Astrocyte (in vitro differentiated cells and primary cell): ENCODE results near the gene SLC16A10. TPM values are rescaled to one million over a fixed set of nuclear protein-coding genes. Genes with fewer than 3 reads are reported as not detected.

Experiments
- DNase-seq: peaks from one replicate; pipeline ENCODE4 v3.0.0-alpha.2; 2010; ENCODE audit warnings: low read depth
- FAIRE-seq: peaks from 2 replicates; lab custom pipeline; 2011; peaks lifted over from hg19 to GRCh38; lab: Jason Lieb, UNC
- H2AFZ ChIP-seq: 2 replicates; pipeline ENCODE4 v1.6.0; 2012; ENCODE audit warnings: low read depth, low read length, inconsistent platforms
- H3K27ac ChIP-seq: 2 replicates; pipeline ENCODE4 v1.5.1; 2011; ENCODE audit warnings: low read depth, low read length, inconsistent platforms
- H3K27me3 ChIP-seq: 2 replicates; pipeline ENCODE4 v1.6.0; 2011; ENCODE audit warnings: low read length, inconsistent platforms; ENCODE audit not compliant: insufficient read depth
- H3K36me3 ChIP-seq: 2 replicates; pipeline ENCODE4 v1.5.1; 2011; ENCODE audit warnings: low read length, inconsistent platforms; ENCODE audit not compliant: insufficient read depth
- H3K4me1 ChIP-seq: 2 replicates; pipeline ENCODE4 v1.5.1; 2011; ENCODE audit warnings: low read length, inconsistent platforms; ENCODE audit not compliant: insufficient read depth
- H3K4me2 ChIP-seq: 2 replicates; pipeline ENCODE4 v1.6.0; 2012; ENCODE audit warnings: low read length, inconsistent platforms
- H3K4me3 ChIP-seq: 2 replicates; pipeline ENCODE4 v1.5.1; 2011; ENCODE audit warnings: low read depth, mild to moderate bottlenecking, low read length, inconsistent platforms; ENCODE audit not compliant: insufficient read depth
- H3K79me2 ChIP-seq: 2 replicates; pipeline ENCODE4 v1.6.0; 2012; ENCODE audit warnings: mild to moderate bottlenecking, low read length, inconsistent platforms; ENCODE audit not compliant: insufficient read depth
- H3K9ac ChIP-seq: 2 replicates; pipeline ENCODE4 v1.6.0; 2012; ENCODE audit warnings: mild to moderate bottlenecking, low read length, inconsistent platforms
- H3K9me3 ChIP-seq: 2 replicates; pipeline ENCODE4 v1.5.1; 2012; ENCODE audit warnings: low read depth, mild to moderate bottlenecking, low read length, inconsistent platforms; ENCODE audit not compliant: insufficient read depth
- H4K20me1 ChIP-seq: 2 replicates; pipeline ENCODE4 v1.6.0; 2012; ENCODE audit warnings: low read length, inconsistent platforms; ENCODE audit not compliant: insufficient read depth
- H3K27ac Mint-ChIP-seq: one replicate; pipeline ENCODE4 v1.8.0; 2021; ENCODE audit warnings: mild to moderate bottlenecking, mixed read lengths; ENCODE audit not compliant: unreplicated experiment
- H3K27me3 Mint-ChIP-seq: one replicate; pipeline ENCODE4 v1.8.0; 2021; ENCODE audit warnings: low read depth, mixed read lengths; ENCODE audit not compliant: unreplicated experiment
- H3K36me3 Mint-ChIP-seq: one replicate; pipeline ENCODE4 v1.8.0; 2021; ENCODE audit warnings: low read depth, mixed read lengths; ENCODE audit not compliant: unreplicated experiment
- H3K4me1 Mint-ChIP-seq: one replicate; pipeline ENCODE4 v1.8.0; 2021; ENCODE audit warnings: low read depth, mixed read lengths; ENCODE audit not compliant: unreplicated experiment
- H3K4me3 Mint-ChIP-seq: one replicate; pipeline ENCODE4 v1.8.0; 2021; ENCODE audit warnings: mild to moderate bottlenecking, moderate library complexity, mixed read lengths; ENCODE audit not compliant: unreplicated experiment
- H3K9me3 Mint-ChIP-seq: one replicate; pipeline ENCODE4 v1.8.0; 2021; ENCODE audit warnings: mild to moderate bottlenecking, mixed read lengths; ENCODE audit not compliant: unreplicated experiment
- CTCF ChIP-seq: IDR thresholded peaks from 2 replicates; pipeline ENCODE4 v1.5.1; 2011; ENCODE audit warnings: low read depth, mild to moderate bottlenecking, inconsistent platforms, low read length, moderate library complexity; ENCODE audit not compliant: insufficient read depth
- EZH2 ChIP-seq: IDR thresholded peaks from 2 replicates; pipeline ENCODE4 v1.6.1; 2012; ENCODE audit warnings: mild to moderate bottlenecking, low read length, inconsistent platforms; ENCODE audit not compliant: insufficient read depth
- total RNA-seq: library from RNA; stranded (reverse); gene quantifications from 2 replicates; pipeline ENCODE4 v1.2.1, GENCODE V29; 2021

SLC16A10 gene
- total RNA-seq, 1 donor from 2014 or later: 0.18 TPM

GRCh38 chr6:111072801-111073360 is 14.4 kb upstream of the SLC16A10 start:
- H3K4me3 Mint-ChIP-seq: no peak overlapping the region
- Histone ChIP-seq H3K36me3 (no peaks in the 10 kb centered on the region), H3K9me3 (no peaks in the 10 kb centered on the region), H3K4me3 (no peak overlapping the region), H3K27ac (no peak overlapping the region), H3K9ac (no peak overlapping the region), H2AFZ (no peak overlapping the region), H3K4me2 (no peak overlapping the region), H3K27me3 (peaks cover 6% of the 10 kb centered on the region), H4K20me1 (no peaks in the 10 kb centered on the region), H3K4me1 (no peaks in the 10 kb centered on the region), H3K79me2 (no peaks in the 10 kb centered on the region)
- no peaks in the 10 kb centered on the region for H3K9me3 Mint-ChIP-seq
- no peak for FAIRE-seq
- no peak for DNase-seq
- H3K4me1 Mint-ChIP-seq: no peaks in the 10 kb centered on the region
- no peak overlapping the region for H3K27ac Mint-ChIP-seq
- H3K27me3 Mint-ChIP-seq: peaks cover 23% of the 10 kb centered on the region
- TF ChIP-seq EZH2 (no peak), CTCF (no peak)
- no peaks in the 10 kb centered on the region for H3K36me3 Mint-ChIP-seq

DNA sequence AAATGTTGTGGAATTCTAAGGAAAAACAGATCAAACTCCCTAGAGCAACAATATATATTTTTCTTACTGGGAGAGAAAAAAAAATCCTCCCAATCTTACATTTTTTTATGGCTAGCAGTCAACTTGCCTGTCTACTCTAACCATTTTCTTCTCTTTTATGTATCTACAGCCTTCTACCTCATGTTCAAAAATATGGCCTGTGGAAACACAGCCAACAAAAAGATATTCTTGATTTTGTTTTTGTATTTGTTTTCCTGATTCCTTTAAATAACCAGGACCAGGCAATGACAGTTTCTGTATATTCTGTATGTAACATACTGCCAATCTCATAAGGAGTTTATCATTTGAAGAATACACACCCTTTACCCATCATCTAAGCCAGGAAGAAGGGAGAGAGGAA is 13.0 kb upstream of the SLC16A10 start:
- Histone ChIP-seq H4K20me1 (no peaks in the 10 kb centered on the region), H3K4me1 (no peaks in the 10 kb centered on the region), H3K4me2 (no peak overlapping the region), H3K79me2 (no peaks in the 10 kb centered on the region), H3K27me3 (peaks cover 6% of the 10 kb centered on the region), H3K9me3 (no peaks in the 10 kb centered on the region), H3K36me3 (no peaks in the 10 kb centered on the region), H3K9ac (no peak overlapping the region), H2AFZ (no peak overlapping the region), H3K4me3 (no peak overlapping the region), H3K27ac (no peak overlapping the region)
- H3K4me3 Mint-ChIP-seq: no peak overlapping the region
- DNase-seq: no peak
- H3K27me3 Mint-ChIP-seq: peaks cover 19% of the 10 kb centered on the region
- FAIRE-seq: no peak
- no peak for TF ChIP-seq EZH2
- TF ChIP-seq CTCF: no peak
- no peak overlapping the region for H3K27ac Mint-ChIP-seq
- H3K9me3 Mint-ChIP-seq: peaks cover 2% of the 10 kb centered on the region
- H3K4me1 Mint-ChIP-seq: no peaks in the 10 kb centered on the region
- H3K36me3 Mint-ChIP-seq: no peaks in the 10 kb centered on the region

- H3K4me1 Mint-ChIP-seq: no peaks in the 10 kb centered on the region
- no peaks in the 10 kb centered on the region for H3K9me3 ChIP-seq
- no peak overlapping the region for H3K4me3 Mint-ChIP-seq
- no peak overlapping the region for H3K4me2 ChIP-seq
- no peak overlapping the region for H2AFZ ChIP-seq
- no peaks in the 10 kb centered on the region for H4K20me1 ChIP-seq
- H3K27ac Mint-ChIP-seq: no peak overlapping the region
- no peaks in the 10 kb centered on the region for H3K36me3 Mint-ChIP-seq
- H3K9me3 Mint-ChIP-seq: peaks cover 2% of the 10 kb centered on the region
- H3K4me3 ChIP-seq: no peak overlapping the region
- no peak overlapping the region for H3K27ac ChIP-seq
- no peaks in the 10 kb centered on the region for H3K36me3 ChIP-seq
- peaks cover 19% of the 10 kb centered on the region for H3K27me3 Mint-ChIP-seq
- no peak for FAIRE-seq
- H3K4me1 ChIP-seq: no peaks in the 10 kb centered on the region
- no peaks in the 10 kb centered on the region for H3K79me2 ChIP-seq
- H3K9ac ChIP-seq: no peak overlapping the region
- peaks cover 3% of the 10 kb centered on the region for H3K27me3 ChIP-seq
- DNase-seq: no peak
- TF ChIP-seq EZH2 (no peak), CTCF (no peak)
Observed at GRCh38 chr6:111076024-111076695, 11.1 kb upstream of the SLC16A10 start.
